ENCODE measurements around the gene HSF2BP.

Gene HSF2BP

DNA sequence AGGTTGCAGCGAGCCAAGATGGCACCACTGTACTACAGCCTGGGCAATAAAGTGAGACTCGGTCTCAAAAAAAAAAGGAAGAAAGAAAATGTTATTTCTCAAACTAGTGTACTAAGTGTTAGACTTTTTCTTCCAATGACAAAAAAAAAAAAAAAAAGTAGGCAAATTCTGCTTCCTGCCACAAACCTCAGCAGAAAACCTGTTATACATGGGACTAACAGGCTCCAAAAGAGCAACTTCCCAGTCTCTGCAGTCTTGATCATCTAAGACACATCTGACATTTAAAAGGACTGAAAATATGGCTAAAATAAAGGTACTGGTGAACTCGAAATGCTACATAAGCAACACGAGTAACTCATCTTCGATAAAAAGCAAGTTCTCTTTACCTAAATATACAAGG, 59.6 kb downstream of the HSF2BP start:
- TF ChIP-seq POLR2AphosphoS5 (IDR thresholded peaks at IDR 0.05; ENCODE audit: low read depth): no peak
- no peak for TF ChIP-seq SPI1 (IDR thresholded peaks at IDR 0.05; ENCODE audit: borderline replicate concordance, low read depth)
- no peak for TF ChIP-seq GABPA (IDR thresholded peaks at IDR 0.05; ENCODE audit: low read depth)
- TF ChIP-seq, protein P1, sequence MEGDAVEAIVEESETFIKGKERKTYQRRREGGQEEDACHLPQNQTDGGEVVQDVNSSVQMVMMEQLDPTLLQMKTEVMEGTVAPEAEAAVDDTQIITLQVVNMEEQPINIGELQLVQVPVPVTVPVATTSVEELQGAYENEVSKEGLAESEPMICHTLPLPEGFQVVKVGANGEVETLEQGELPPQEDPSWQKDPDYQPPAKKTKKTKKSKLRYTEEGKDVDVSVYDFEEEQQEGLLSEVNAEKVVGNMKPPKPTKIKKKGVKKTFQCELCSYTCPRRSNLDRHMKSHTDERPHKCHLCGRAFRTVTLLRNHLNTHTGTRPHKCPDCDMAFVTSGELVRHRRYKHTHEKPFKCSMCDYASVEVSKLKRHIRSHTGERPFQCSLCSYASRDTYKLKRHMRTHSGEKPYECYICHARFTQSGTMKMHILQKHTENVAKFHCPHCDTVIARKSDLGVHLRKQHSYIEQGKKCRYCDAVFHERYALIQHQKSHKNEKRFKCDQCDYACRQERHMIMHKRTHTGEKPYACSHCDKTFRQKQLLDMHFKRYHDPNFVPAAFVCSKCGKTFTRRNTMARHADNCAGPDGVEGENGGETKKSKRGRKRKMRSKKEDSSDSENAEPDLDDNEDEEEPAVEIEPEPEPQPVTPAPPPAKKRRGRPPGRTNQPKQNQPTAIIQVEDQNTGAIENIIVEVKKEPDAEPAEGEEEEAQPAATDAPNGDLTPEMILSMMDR (IDR thresholded peaks at IDR 0.05; ENCODE audit: insufficient read depth, low read length): no peak
- TF ChIP-seq, protein P2, sequence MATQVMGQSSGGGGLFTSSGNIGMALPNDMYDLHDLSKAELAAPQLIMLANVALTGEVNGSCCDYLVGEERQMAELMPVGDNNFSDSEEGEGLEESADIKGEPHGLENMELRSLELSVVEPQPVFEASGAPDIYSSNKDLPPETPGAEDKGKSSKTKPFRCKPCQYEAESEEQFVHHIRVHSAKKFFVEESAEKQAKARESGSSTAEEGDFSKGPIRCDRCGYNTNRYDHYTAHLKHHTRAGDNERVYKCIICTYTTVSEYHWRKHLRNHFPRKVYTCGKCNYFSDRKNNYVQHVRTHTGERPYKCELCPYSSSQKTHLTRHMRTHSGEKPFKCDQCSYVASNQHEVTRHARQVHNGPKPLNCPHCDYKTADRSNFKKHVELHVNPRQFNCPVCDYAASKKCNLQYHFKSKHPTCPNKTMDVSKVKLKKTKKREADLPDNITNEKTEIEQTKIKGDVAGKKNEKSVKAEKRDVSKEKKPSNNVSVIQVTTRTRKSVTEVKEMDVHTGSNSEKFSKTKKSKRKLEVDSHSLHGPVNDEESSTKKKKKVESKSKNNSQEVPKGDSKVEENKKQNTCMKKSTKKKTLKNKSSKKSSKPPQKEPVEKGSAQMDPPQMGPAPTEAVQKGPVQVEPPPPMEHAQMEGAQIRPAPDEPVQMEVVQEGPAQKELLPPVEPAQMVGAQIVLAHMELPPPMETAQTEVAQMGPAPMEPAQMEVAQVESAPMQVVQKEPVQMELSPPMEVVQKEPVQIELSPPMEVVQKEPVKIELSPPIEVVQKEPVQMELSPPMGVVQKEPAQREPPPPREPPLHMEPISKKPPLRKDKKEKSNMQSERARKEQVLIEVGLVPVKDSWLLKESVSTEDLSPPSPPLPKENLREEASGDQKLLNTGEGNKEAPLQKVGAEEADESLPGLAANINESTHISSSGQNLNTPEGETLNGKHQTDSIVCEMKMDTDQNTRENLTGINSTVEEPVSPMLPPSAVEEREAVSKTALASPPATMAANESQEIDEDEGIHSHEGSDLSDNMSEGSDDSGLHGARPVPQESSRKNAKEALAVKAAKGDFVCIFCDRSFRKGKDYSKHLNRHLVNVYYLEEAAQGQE (IDR thresholded peaks at IDR 0.05; ENCODE audit: insufficient replicate concordance, low read depth): no peak
- H3K4me3 ChIP-seq (replicated peaks; ENCODE audit: insufficient read depth, low read length): no peak overlapping the region
- no peak overlapping the region for H3K27ac ChIP-seq (replicated peaks)
- H3K27me3 ChIP-seq (ENCODE audit: insufficient read depth, poor library complexity, severe bottlenecking): no peaks in the 10 kb centered on the region
- DNase-seq (ENCODE audit: low read depth in 1 of 2, low spot score in 1 of 2): no peak

GRCh38 chr21:43598416-43599120, 60.7 kb downstream of the HSF2BP start:
- DNase-seq (ENCODE audit: low read depth in 1 of 2, low spot score in 1 of 2): no peak
- Histone ChIP-seq H3K27me3 (ENCODE audit: insufficient read depth, poor library complexity, severe bottlenecking) (no peaks in the 10 kb centered on the region), H3K4me3 (replicated peaks; ENCODE audit: insufficient read depth, low read length) (no peak overlapping the region), H3K27ac (replicated peaks) (no peak overlapping the region)
- TF ChIP-seq, protein P2 (IDR thresholded peaks at IDR 0.05; ENCODE audit: insufficient replicate concordance, low read depth): no peak
- TF ChIP-seq SPI1 (IDR thresholded peaks at IDR 0.05; ENCODE audit: borderline replicate concordance, low read depth): no peak
- TF ChIP-seq, protein P1 (IDR thresholded peaks at IDR 0.05; ENCODE audit: insufficient read depth, low read length): no peak
- TF ChIP-seq GABPA (IDR thresholded peaks at IDR 0.05; ENCODE audit: low read depth): no peak

GRCh38 chr21:43597540-43598250, 61.6 kb downstream of the HSF2BP start:
- no peak for TF ChIP-seq SPI1 (IDR thresholded peaks at IDR 0.05; ENCODE audit: borderline replicate concordance, low read depth)
- TF ChIP-seq, protein P2 (IDR thresholded peaks at IDR 0.05; ENCODE audit: insufficient replicate concordance, low read depth): no peak
- TF ChIP-seq, protein P1 (IDR thresholded peaks at IDR 0.05; ENCODE audit: insufficient read depth, low read length): no peak
- no peak for TF ChIP-seq POLR2AphosphoS5 (IDR thresholded peaks at IDR 0.05; ENCODE audit: low read depth)
- no peak for TF ChIP-seq GABPA (IDR thresholded peaks at IDR 0.05; ENCODE audit: low read depth)
- H3K27ac ChIP-seq (replicated peaks): no peak overlapping the region
- no peak for DNase-seq (ENCODE audit: low read depth in 1 of 2, low spot score in 1 of 2)
- no peaks in the 10 kb centered on the region for H3K27me3 ChIP-seq (ENCODE audit: insufficient read depth, poor library complexity, severe bottlenecking)
- no peak overlapping the region for H3K4me3 ChIP-seq (replicated peaks; ENCODE audit: insufficient read depth, low read length)

Measured in HL-60 (cell line).